ENCODE results near the gene MRC2.

Gene MRC2

DNA sequence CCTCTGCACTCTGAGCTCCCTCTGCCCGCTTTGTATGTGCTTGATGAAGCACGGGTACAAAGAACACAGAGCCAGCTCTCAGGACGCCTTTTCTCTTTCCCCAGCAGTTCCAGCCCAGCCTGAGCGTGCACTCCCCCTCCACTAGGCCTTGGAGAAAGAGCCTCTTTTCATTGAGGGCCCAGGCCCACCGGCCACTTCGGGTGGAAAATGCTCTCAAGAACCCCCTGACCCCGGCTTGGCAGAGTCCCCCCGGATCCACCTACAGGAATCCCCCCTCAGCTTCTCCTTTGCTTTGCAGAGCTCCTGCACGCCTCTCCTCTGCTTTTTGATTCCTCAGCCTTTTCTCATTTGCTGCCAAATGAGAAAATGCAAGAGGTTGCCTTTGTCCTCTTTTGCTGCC, 30.2 kb downstream of the MRC2 start:
- no peak for DNase-seq (ENCODE audit: low read depth in 1 of 2, low spot score in 1 of 2)
- no peak overlapping the region for H3K4me3 ChIP-seq (replicated peaks; ENCODE audit: insufficient read depth, low read length)
- no peaks in the 10 kb centered on the region for H3K27me3 ChIP-seq (ENCODE audit: insufficient read depth, poor library complexity, severe bottlenecking)
- no peak for TF ChIP-seq GABPA (IDR thresholded peaks at IDR 0.05; ENCODE audit: low read depth)
- no peak overlapping the region for H3K27ac ChIP-seq (replicated peaks)

DNA sequence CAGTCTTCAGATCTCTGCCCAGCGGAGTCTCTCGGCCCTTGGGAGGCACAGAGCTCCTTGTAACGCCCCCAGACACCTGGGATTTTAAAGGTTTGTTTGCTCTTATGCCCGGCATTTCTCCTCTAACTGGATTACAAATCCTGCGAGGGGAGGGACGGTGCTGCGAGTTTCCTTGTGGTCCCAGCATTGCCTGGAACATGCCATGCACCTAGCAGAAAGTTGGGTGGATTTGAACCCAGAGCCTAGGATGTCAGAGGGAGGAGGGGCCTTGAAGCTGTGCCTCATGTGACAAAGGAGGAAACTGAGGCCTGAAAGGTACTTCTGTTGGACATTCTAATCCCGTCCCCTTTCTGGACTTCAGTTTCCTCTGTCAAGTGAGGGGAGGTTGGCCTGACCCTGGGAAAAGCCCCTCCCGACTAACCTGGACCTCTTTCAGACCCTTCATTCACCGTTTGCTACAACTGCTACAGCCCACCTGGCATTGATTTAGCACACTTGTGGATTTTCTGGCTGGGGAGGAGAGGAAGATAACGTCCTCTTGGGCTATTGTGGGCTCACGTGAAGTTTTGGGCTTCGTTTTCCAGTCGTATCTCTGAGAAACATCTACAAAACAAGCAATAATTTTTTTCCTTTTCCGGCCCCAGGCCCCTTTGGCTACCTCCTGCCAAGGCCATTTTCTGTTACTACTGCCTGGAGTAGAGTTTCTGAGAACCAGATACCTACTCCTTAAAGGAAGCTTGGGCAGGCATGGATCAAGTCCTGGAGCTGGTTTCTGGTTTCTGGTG, 30.9 kb downstream of the MRC2 start:
- Histone ChIP-seq H3K4me3 (replicated peaks; ENCODE audit: insufficient read depth, low read length) (no peak overlapping the region), H3K27ac (replicated peaks) (no peak overlapping the region), H3K27me3 (ENCODE audit: insufficient read depth, poor library complexity, severe bottlenecking) (no peaks in the 10 kb centered on the region)
- TF ChIP-seq GABPA (IDR thresholded peaks at IDR 0.05; ENCODE audit: low read depth) (no peak), POLR2AphosphoS5 (IDR thresholded peaks at IDR 0.05; ENCODE audit: low read depth) (no peak), SPI1 (IDR thresholded peaks at IDR 0.05; ENCODE audit: borderline replicate concordance, low read depth) (no peak)
- TF ChIP-seq, protein P1, sequence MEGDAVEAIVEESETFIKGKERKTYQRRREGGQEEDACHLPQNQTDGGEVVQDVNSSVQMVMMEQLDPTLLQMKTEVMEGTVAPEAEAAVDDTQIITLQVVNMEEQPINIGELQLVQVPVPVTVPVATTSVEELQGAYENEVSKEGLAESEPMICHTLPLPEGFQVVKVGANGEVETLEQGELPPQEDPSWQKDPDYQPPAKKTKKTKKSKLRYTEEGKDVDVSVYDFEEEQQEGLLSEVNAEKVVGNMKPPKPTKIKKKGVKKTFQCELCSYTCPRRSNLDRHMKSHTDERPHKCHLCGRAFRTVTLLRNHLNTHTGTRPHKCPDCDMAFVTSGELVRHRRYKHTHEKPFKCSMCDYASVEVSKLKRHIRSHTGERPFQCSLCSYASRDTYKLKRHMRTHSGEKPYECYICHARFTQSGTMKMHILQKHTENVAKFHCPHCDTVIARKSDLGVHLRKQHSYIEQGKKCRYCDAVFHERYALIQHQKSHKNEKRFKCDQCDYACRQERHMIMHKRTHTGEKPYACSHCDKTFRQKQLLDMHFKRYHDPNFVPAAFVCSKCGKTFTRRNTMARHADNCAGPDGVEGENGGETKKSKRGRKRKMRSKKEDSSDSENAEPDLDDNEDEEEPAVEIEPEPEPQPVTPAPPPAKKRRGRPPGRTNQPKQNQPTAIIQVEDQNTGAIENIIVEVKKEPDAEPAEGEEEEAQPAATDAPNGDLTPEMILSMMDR (IDR thresholded peaks at IDR 0.05; ENCODE audit: insufficient read depth, low read length), result no peak
- TF ChIP-seq, protein P2, sequence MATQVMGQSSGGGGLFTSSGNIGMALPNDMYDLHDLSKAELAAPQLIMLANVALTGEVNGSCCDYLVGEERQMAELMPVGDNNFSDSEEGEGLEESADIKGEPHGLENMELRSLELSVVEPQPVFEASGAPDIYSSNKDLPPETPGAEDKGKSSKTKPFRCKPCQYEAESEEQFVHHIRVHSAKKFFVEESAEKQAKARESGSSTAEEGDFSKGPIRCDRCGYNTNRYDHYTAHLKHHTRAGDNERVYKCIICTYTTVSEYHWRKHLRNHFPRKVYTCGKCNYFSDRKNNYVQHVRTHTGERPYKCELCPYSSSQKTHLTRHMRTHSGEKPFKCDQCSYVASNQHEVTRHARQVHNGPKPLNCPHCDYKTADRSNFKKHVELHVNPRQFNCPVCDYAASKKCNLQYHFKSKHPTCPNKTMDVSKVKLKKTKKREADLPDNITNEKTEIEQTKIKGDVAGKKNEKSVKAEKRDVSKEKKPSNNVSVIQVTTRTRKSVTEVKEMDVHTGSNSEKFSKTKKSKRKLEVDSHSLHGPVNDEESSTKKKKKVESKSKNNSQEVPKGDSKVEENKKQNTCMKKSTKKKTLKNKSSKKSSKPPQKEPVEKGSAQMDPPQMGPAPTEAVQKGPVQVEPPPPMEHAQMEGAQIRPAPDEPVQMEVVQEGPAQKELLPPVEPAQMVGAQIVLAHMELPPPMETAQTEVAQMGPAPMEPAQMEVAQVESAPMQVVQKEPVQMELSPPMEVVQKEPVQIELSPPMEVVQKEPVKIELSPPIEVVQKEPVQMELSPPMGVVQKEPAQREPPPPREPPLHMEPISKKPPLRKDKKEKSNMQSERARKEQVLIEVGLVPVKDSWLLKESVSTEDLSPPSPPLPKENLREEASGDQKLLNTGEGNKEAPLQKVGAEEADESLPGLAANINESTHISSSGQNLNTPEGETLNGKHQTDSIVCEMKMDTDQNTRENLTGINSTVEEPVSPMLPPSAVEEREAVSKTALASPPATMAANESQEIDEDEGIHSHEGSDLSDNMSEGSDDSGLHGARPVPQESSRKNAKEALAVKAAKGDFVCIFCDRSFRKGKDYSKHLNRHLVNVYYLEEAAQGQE (IDR thresholded peaks at IDR 0.05; ENCODE audit: insufficient replicate concordance, low read depth), result no peak
- DNase-seq (ENCODE audit: low read depth in 1 of 2, low spot score in 1 of 2), result no peak

DNA sequence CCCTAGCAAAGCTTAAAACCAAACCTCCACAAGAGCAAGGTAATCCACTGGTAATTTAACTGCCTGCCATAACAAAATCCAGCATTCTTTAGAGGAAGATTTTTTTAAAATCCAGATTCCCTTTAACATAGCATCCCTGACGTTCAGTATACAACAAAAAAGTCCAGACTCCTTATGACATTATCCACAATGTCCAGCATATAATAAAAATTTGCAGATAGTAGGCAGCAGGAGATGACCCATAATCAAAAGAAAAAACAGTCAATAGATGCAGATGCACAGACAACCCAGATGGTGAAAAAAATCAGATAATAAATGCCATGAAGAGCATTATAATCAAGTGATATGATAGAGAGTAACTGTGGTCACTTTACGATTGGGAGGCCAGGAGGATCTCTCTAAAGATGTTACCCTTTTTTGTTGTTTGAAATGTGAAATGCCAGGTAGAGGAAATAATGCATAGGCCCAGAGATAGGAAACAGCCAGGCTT, 33.2 kb downstream of the MRC2 start:
- H3K27me3 ChIP-seq (ENCODE audit: insufficient read depth, poor library complexity, severe bottlenecking), result no peaks in the 10 kb centered on the region
- DNase-seq (ENCODE audit: low read depth in 1 of 2, low spot score in 1 of 2), result no peak
- no peak for TF ChIP-seq SPI1 (IDR thresholded peaks at IDR 0.05; ENCODE audit: borderline replicate concordance, low read depth)
- TF ChIP-seq POLR2AphosphoS5 (IDR thresholded peaks at IDR 0.05; ENCODE audit: low read depth), result no peak
- TF ChIP-seq, protein P2 (IDR thresholded peaks at IDR 0.05; ENCODE audit: insufficient replicate concordance, low read depth), result no peak
- TF ChIP-seq, protein P1 (IDR thresholded peaks at IDR 0.05; ENCODE audit: insufficient read depth, low read length), result no peak
- TF ChIP-seq GABPA (IDR thresholded peaks at IDR 0.05; ENCODE audit: low read depth), result no peak
- no peak overlapping the region for H3K4me3 ChIP-seq (replicated peaks; ENCODE audit: insufficient read depth, low read length)
- no peak overlapping the region for H3K27ac ChIP-seq (replicated peaks)

DNA sequence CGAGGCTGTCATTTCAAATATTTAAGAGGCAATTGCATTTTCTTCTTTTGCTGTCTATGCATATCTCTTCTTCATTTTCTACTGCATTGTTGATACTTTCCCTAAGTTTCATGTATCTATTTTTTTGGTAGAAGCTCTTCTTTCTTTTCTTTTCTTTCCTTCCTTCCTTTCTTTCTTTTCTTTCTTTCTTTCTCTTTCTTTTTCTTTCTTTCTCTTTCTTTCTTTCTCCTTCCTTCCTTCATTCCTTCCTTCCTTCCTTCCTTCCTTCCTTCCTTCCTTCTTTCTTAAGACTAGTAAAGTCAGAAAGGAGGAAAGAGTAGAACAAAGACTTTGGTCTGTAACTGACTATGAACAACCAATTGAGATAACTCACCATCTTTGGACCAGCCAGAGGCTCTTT, 33.9 kb downstream of the MRC2 start:
- Histone ChIP-seq H3K27me3 (ENCODE audit: insufficient read depth, poor library complexity, severe bottlenecking) (no peaks in the 10 kb centered on the region), H3K27ac (replicated peaks) (no peak overlapping the region), H3K4me3 (replicated peaks; ENCODE audit: insufficient read depth, low read length) (no peak overlapping the region)
- TF ChIP-seq SPI1 (IDR thresholded peaks at IDR 0.05; ENCODE audit: borderline replicate concordance, low read depth), result no peak
- TF ChIP-seq GABPA (IDR thresholded peaks at IDR 0.05; ENCODE audit: low read depth), result no peak
- TF ChIP-seq, protein P1 (IDR thresholded peaks at IDR 0.05; ENCODE audit: insufficient read depth, low read length), result no peak
- no peak for TF ChIP-seq POLR2AphosphoS5 (IDR thresholded peaks at IDR 0.05; ENCODE audit: low read depth)
- TF ChIP-seq, protein P2 (IDR thresholded peaks at IDR 0.05; ENCODE audit: insufficient replicate concordance, low read depth), result no peak
- DNase-seq (ENCODE audit: low read depth in 1 of 2, low spot score in 1 of 2), result no peak

All from HL-60 (cell line).